Osteocyte (in vitro differentiated cells): ENCODE measurements around the gene MCF2L2. TPM values are rescaled to one million over a fixed set of nuclear protein-coding genes. Genes with fewer than 3 reads are reported as not detected.

Source experiments
- DNase-seq: peaks from one replicate; pipeline ENCODE4 v3.0.0; 2021; ENCODE audit warnings: mixed read lengths; ENCODE audit not compliant: unreplicated experiment; ENCODE audit errors: extremely low spot score
- H3K27ac Mint-ChIP-seq: one replicate; pipeline ENCODE4 v1.8.0; 2021; ENCODE audit warnings: mild to moderate bottlenecking, mixed read lengths; ENCODE audit not compliant: unreplicated experiment
- H3K27me3 Mint-ChIP-seq: one replicate; pipeline ENCODE4 v1.8.0; 2021; ENCODE audit warnings: mixed read lengths; ENCODE audit not compliant: unreplicated experiment
- H3K36me3 Mint-ChIP-seq: one replicate; pipeline ENCODE4 v1.8.0; 2021; ENCODE audit warnings: mixed read lengths; ENCODE audit not compliant: unreplicated experiment
- H3K4me1 Mint-ChIP-seq: one replicate; pipeline ENCODE4 v1.8.0; 2021; ENCODE audit warnings: mixed read lengths; ENCODE audit not compliant: unreplicated experiment
- H3K4me3 Mint-ChIP-seq: one replicate; pipeline ENCODE4 v1.8.0; 2021; ENCODE audit warnings: mild to moderate bottlenecking, moderate library complexity, mixed read lengths; ENCODE audit not compliant: unreplicated experiment
- H3K9me3 Mint-ChIP-seq: one replicate; pipeline ENCODE4 v1.8.0; 2021; ENCODE audit warnings: mixed read lengths; ENCODE audit not compliant: unreplicated experiment
- total RNA-seq: library from RNA; stranded (reverse); gene quantifications from 2 replicates; pipeline ENCODE4 v1.2.1, GENCODE V29; 2021
- TF ChIP-seq, protein P1 (sequence below): fragments of 200-600 bp; sonication (generic); IDR thresholded peaks from 2 replicates; pipeline ENCODE4 v1.5.0; 2021; ENCODE audit warnings: antibody characterized with exemption, mild to moderate bottlenecking, moderate library complexity

The MCF2L2 gene
- total RNA-seq, 1 donor from 2014 or later = 1.7 TPM

DNA sequence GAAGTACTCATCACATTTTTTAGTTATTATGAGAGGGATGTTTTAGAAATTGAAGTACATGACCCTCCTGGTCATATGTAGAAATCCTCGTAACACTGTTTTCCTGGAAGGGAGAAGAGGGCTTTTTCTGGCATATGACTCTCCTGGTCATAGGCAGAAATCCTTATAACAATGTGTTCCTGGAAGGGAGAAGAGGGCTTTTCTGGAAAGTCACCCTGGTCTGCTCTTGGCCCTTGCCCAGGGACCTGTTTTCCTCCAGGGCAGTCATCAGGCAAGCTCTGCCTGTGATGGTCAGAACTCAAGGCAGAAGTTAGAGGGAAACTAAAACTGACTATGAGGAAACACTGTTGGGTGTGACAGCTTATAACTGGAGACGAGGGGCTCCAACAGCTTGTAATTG, 293.6 kb downstream of the MCF2L2 start:
- TF ChIP-seq, protein P1, sequence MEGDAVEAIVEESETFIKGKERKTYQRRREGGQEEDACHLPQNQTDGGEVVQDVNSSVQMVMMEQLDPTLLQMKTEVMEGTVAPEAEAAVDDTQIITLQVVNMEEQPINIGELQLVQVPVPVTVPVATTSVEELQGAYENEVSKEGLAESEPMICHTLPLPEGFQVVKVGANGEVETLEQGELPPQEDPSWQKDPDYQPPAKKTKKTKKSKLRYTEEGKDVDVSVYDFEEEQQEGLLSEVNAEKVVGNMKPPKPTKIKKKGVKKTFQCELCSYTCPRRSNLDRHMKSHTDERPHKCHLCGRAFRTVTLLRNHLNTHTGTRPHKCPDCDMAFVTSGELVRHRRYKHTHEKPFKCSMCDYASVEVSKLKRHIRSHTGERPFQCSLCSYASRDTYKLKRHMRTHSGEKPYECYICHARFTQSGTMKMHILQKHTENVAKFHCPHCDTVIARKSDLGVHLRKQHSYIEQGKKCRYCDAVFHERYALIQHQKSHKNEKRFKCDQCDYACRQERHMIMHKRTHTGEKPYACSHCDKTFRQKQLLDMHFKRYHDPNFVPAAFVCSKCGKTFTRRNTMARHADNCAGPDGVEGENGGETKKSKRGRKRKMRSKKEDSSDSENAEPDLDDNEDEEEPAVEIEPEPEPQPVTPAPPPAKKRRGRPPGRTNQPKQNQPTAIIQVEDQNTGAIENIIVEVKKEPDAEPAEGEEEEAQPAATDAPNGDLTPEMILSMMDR = no peak
- DNase-seq = no peak
- Mint-ChIP-seq H3K36me3 (no peaks in the 10 kb centered on the region), H3K4me3 (no peak overlapping the region), H3K27me3 (peaks cover 32% of the 10 kb centered on the region), H3K9me3 (no peaks in the 10 kb centered on the region), H3K4me1 (peaks cover 6% of the 10 kb centered on the region), H3K27ac (no peak overlapping the region)

DNA sequence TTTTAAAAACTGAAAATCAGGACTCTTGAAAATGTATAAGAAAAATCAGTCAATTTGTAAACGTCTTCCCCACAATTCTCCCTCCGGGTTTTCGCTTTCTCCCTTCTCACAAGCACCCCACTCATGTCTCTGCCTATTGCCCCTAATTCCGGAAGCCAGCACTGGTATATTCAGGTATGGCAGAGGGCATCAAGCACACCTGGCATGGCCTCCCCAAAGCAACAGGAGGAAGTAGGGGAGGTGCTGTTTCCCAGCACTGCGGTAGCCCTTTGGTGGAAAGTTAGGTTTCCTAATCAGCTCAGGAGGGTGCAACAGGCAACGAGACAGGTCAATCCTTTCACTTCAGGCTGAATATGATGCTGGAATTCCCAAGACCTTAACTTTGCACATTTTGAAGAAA, 296.0 kb downstream of the MCF2L2 start:
- DNase-seq = no peak
- Mint-ChIP-seq H3K36me3 (peaks cover 4% of the 10 kb centered on the region), H3K27ac (no peak overlapping the region), H3K27me3 (peaks cover 26% of the 10 kb centered on the region), H3K4me1 (peaks cover 6% of the 10 kb centered on the region), H3K4me3 (no peak overlapping the region), H3K9me3 (peaks cover 18% of the 10 kb centered on the region)
- TF ChIP-seq, protein P1 = no peak

DNA sequence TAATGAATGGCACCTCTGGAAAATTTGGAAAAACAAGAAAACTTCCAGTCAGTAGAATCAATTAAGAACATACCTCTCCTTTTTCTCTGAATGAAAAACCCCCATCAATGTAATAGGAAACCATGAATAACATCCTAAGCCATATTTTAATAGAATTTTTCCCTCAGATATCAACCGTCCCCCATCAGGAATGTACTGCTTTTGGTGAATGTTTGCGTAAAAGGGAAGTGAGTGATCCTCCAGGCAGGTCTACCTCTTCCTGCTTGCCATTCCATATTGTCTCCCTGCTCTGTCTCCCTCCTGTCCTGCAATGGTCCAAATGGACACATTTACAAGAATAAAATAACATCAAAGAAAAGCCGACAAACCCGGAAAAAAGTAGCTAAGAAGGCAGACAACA, 296.7 kb downstream of the MCF2L2 start:
- TF ChIP-seq, protein P1 = no peak
- H3K4me1 Mint-ChIP-seq = peaks cover 6% of the 10 kb centered on the region
- H3K27me3 Mint-ChIP-seq = peaks cover 26% of the 10 kb centered on the region
- H3K4me3 Mint-ChIP-seq = no peak overlapping the region
- no peak overlapping the region for H3K27ac Mint-ChIP-seq
- peaks cover 4% of the 10 kb centered on the region for H3K36me3 Mint-ChIP-seq
- peaks cover 18% of the 10 kb centered on the region for H3K9me3 Mint-ChIP-seq
- DNase-seq = no peak

DNA sequence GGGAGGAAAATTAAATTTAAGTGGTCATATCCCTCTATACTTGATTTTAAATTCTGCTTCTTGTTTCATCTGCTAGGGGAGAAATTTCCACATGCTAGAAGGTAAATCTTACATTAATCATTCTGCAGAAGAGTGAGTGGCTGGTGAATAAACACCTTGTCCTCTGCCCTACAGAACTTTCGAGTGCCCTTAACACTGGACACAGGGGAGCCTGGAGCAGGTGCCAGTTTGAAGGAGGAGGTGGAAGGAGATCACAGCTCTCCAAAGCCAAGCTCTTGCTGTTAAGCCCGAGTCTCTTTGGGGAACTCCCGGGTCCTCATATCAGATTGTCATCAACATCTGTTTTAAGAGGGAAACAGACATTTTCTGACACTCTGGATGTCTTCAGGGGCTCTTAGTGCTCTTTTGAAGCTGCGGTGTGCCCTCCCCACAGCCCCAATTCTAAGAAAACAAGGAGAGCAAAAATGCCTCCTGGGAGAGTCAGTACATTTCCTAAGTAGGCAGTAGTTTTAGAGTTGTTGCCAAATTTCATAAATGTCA, 297.2 kb downstream of the MCF2L2 start:
- peaks cover 4% of the 10 kb centered on the region for H3K36me3 Mint-ChIP-seq
- no peak overlapping the region for H3K27ac Mint-ChIP-seq
- TF ChIP-seq, protein P1 = no peak
- no peak overlapping the region for H3K4me3 Mint-ChIP-seq
- no peak for DNase-seq
- peaks cover 26% of the 10 kb centered on the region for H3K27me3 Mint-ChIP-seq
- peaks cover 6% of the 10 kb centered on the region for H3K4me1 Mint-ChIP-seq
- H3K9me3 Mint-ChIP-seq = peaks cover 18% of the 10 kb centered on the region

DNA sequence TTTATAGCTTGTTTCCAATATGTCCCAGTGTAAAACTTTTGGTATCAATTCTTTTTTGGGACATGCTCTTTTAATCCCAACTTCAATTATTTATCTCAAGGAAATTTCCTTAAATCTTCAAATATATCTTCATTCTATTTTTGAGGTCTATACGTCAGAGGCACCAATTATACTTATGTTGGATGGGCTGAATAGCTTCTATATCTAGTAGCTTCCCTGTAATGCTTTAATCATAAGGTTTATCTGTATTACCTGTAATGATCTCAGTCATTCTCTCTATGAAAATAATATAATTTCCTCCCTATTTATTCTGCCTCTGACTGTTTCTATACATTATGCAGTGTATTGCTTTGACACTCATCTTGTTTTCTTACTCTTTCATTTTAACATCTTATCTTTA, 299.2 kb downstream of the MCF2L2 start:
- Mint-ChIP-seq H3K9me3 (peaks cover 18% of the 10 kb centered on the region), H3K4me3 (no peak overlapping the region), H3K27ac (no peak overlapping the region), H3K4me1 (peaks cover 6% of the 10 kb centered on the region), H3K36me3 (peaks cover 4% of the 10 kb centered on the region), H3K27me3 (peaks cover 18% of the 10 kb centered on the region)
- DNase-seq = no peak
- TF ChIP-seq, protein P1 = no peak
